ENCODE results near the gene SPEN.
"Not testable (repeated sequence)": the region's sequence is repeated elsewhere in the genome, so short reads cannot be mapped to it uniquely, and the experiment has no call there.

SPEN gene

GRCh38 chr1:15963363-15963967 lies 116.0 kb downstream of the SPEN start:
- DNase-seq, result no peak

- DNase-seq, result no peak
Measured at GRCh38 chr1:15963968-15964648, 116.6 kb downstream of the SPEN start.

- no peak for DNase-seq
Measured at GRCh38 chr1:15965228-15965767, 117.8 kb downstream of the SPEN start.

- no peak for DNase-seq
Measured at GRCh38 chr1:15966081-15966955, 118.8 kb downstream of the SPEN start.

GRCh38 chr1:15966956-15967344 lies 119.4 kb downstream of the SPEN start:
- no peak for DNase-seq

GRCh38 chr1:15968172-15968571 lies 120.7 kb downstream of the SPEN start:
- DNase-seq, result no peak

- DNase-seq, result no peak
Measured at GRCh38 chr1:15969321-15969880, 121.9 kb downstream of the SPEN start.

- no peak for DNase-seq
Measured at GRCh38 chr1:15970911-15971310, 123.4 kb downstream of the SPEN start.

- DNase-seq, result no peak
Measured at GRCh38 chr1:15972409-15972808, 124.9 kb downstream of the SPEN start.

- DNase-seq, result no peak
Measured at GRCh38 chr1:15973772-15974171, 126.3 kb downstream of the SPEN start.

- DNase-seq, result no peak
Measured at GRCh38 chr1:15974855-15975254, 127.3 kb downstream of the SPEN start.

GRCh38 chr1:15975358-15975804 lies 127.9 kb downstream of the SPEN start:
- peak; percentile 33 for DNase-seq

GRCh38 chr1:15975805-15976680 lies 128.5 kb downstream of the SPEN start, which contains the start of gene ZBTB17:
TSS of gene ZBTB17 (minus strand) at chr1:15976101. CDS start at chr1:15948495, 27,606 bp downstream.
- DNase-seq, result peak; percentile 92

- not testable (repeated sequence) for DNase-seq
Measured at GRCh38 chr1:15977947-15978346, 130.4 kb downstream of the SPEN start.

- DNase-seq, result no peak
Measured at GRCh38 chr1:15981679-15982078, 134.2 kb downstream of the SPEN start.

GRCh38 chr1:15983275-15983674 lies 135.8 kb downstream of the SPEN start:
- no peak for DNase-seq

- no peak for DNase-seq
Measured at GRCh38 chr1:15985611-15986297, 138.2 kb downstream of the SPEN start.

- no peak for DNase-seq
Measured at GRCh38 chr1:15988856-15989736, 141.6 kb downstream of the SPEN start.

GRCh38 chr1:15989776-15990175 lies 142.3 kb downstream of the SPEN start:
- DNase-seq, result no peak

Data from GDM1 (cell line).